RWPE2 (cell line): ENCODE data around the gene LBX2.

ENCODE experiments used
- ATAC-seq: fragments of 200-7000 bp; cut with Tn5 transposase; 3 replicates; pipeline ENCODE4 v1.9.1; 2021; ENCODE audit warnings: low read depth
- DNase-seq: peaks from one replicate; pipeline ENCODE4 v3.0.0-alpha.2; 2020; ENCODE audit warnings: low spot score
- H3K27ac ChIP-seq: fragments of 450-650 bp; 2 replicates; pipeline ENCODE4 v1.5.1; 2017; ENCODE audit warnings: mild to moderate bottlenecking; ENCODE audit not compliant: poor library complexity, severe bottlenecking
- H3K27me3 ChIP-seq: fragments of 250-450 bp; sonication (Bioruptor Pico); 2 replicates; pipeline ENCODE4 v1.5.1; 2021; ENCODE audit warnings: mild to moderate bottlenecking, moderate library complexity; ENCODE audit not compliant: insufficient read depth, poor library complexity, severe bottlenecking
- H3K36me3 ChIP-seq: fragments of 250-450 bp; sonication (Bioruptor Pico); 2 replicates; pipeline ENCODE4 v1.5.1; 2020; ENCODE audit warnings: low read depth, mild to moderate bottlenecking, moderate library complexity
- H3K4me1 ChIP-seq: fragments of 250-450 bp; sonication (Bioruptor Pico); 2 replicates; pipeline ENCODE4 v1.5.1; 2021; ENCODE audit warnings: mild to moderate bottlenecking, moderate library complexity; ENCODE audit not compliant: insufficient read depth, poor library complexity, severe bottlenecking
- H3K4me3 ChIP-seq: fragments of 250-450 bp; sonication (Bioruptor Pico); 2 replicates; pipeline ENCODE4 v1.5.1; 2021; ENCODE audit warnings: mild to moderate bottlenecking, moderate library complexity; ENCODE audit not compliant: severe bottlenecking
- H3K9me3 ChIP-seq: fragments of 250-450 bp; sonication (Bioruptor Pico); 2 replicates; pipeline ENCODE4 v1.5.1; 2021; ENCODE audit warnings: mild to moderate bottlenecking, moderate library complexity; ENCODE audit not compliant: severe bottlenecking
- TF ChIP-seq, protein P1 (sequence below): fragments of 450-650 bp; IDR thresholded peaks from one replicate; pipeline ENCODE4 v1.5.1; 2017; ENCODE audit warnings: mild to moderate bottlenecking, moderate library complexity; ENCODE audit not compliant: poor library complexity, severe bottlenecking

The LBX2 gene

GRCh38 chr2:74458132-74458937, 41.1 kb downstream of the LBX2 start, which contains the start of gene WBP1:
Gene WBP1, plus strand, starts transcription at chr2:74458438. Its CDS starts 165 bp downstream, at chr2:74458603.
- ATAC-seq (peak; percentile 89), DNase-seq (peak; percentile 100)
- peak within 1 kb of the TSS; percentile 85 for H3K27ac ChIP-seq
- H3K4me3 ChIP-seq: peak within 1 kb of the TSS; percentile 60
- H3K36me3 ChIP-seq: peaks cover 24% of the 10 kb centered on the region
- no peaks in the 10 kb centered on the region for H3K27me3 ChIP-seq
- peaks cover 12% of the 10 kb centered on the region for H3K4me1 ChIP-seq
- TF ChIP-seq, protein P1, sequence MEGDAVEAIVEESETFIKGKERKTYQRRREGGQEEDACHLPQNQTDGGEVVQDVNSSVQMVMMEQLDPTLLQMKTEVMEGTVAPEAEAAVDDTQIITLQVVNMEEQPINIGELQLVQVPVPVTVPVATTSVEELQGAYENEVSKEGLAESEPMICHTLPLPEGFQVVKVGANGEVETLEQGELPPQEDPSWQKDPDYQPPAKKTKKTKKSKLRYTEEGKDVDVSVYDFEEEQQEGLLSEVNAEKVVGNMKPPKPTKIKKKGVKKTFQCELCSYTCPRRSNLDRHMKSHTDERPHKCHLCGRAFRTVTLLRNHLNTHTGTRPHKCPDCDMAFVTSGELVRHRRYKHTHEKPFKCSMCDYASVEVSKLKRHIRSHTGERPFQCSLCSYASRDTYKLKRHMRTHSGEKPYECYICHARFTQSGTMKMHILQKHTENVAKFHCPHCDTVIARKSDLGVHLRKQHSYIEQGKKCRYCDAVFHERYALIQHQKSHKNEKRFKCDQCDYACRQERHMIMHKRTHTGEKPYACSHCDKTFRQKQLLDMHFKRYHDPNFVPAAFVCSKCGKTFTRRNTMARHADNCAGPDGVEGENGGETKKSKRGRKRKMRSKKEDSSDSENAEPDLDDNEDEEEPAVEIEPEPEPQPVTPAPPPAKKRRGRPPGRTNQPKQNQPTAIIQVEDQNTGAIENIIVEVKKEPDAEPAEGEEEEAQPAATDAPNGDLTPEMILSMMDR: no peak
- no peaks in the 10 kb centered on the region for H3K9me3 ChIP-seq

DNA sequence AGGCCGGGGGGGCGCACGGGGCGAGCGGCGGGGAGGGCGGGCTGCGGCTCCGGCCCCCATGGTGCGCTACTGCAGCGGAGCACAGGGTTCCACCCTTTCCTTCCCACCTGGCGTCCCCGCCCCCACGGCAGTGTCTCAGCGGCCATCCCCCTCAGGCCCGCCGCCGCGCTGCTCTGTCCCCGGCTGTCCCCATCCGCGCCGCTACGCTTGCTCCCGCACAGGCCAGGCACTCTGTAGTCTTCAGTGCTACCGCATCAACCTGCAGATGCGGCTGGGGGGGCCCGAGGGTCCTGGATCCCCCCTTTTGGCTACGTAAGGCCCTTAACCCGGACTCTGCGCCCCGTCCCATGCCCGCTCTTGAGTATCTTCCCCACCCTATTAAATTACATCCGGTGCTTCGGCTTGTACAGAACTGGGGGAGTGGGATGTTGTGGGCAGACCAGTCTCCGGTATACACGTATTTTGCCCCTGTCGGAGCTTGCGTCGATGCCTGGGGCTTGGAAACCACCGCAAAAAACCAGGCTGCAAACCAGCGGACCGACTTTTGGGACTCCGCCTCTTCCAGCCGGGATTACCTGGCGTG, 41.8 kb downstream of the LBX2 start:
- no peaks in the 10 kb centered on the region for H3K9me3 ChIP-seq
- H3K4me3 ChIP-seq: peak overlapping the region; percentile 60
- H3K27me3 ChIP-seq: no peaks in the 10 kb centered on the region
- ATAC-seq (peak; percentile 27), DNase-seq (peak; percentile 79)
- H3K27ac ChIP-seq: peak overlapping the region; percentile 85
- H3K4me1 ChIP-seq: peaks cover 12% of the 10 kb centered on the region
- TF ChIP-seq, protein P1: no peak
- peaks cover 17% of the 10 kb centered on the region for H3K36me3 ChIP-seq

DNA sequence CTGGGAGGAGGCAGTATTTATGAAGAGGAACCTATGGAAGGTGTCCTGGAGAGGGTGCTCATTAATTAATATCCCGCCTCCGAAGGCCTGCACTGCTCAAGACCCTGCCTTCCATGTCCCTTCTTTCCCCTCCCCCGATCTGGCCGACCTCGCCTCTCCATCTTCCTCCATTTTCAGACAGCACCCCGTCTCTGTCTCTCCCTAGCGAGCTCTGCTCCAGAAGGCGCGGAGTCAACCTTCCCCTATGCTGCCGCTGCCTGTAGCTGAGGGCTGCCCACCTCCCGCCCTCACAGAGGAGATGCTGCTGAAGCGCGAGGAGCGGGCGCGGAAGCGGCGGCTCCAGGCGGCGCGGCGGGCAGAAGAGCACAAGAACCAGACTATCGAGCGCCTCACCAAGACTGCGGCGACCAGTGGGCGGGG, 42.3 kb downstream of the LBX2 start:
- Histone ChIP-seq H3K4me1 (peaks cover 12% of the 10 kb centered on the region), H3K9me3 (no peaks in the 10 kb centered on the region), H3K27me3 (no peaks in the 10 kb centered on the region), H3K36me3 (peaks cover 13% of the 10 kb centered on the region), H3K4me3 (peak overlapping the region; percentile 60), H3K27ac (peak overlapping the region; percentile 85)
- DNase-seq (no peak), ATAC-seq (no peak; the same call in 2 of the 3 replicates)
- TF ChIP-seq, protein P1: no peak

GRCh38 chr2:74454654-74455511, 44.5 kb downstream of the LBX2 start, which contains the start of gene INO80B:
Gene INO80B, plus strand, starts transcription at chr2:74455087. Its CDS starts 30 bp downstream, at chr2:74455117.
- no peaks in the 10 kb centered on the region for H3K27me3 ChIP-seq
- no peaks in the 10 kb centered on the region for H3K9me3 ChIP-seq
- peak; percentile 88 for DNase-seq
- H3K4me1 ChIP-seq: peaks cover 12% of the 10 kb centered on the region
- H3K4me3 ChIP-seq: peak within 1 kb of the TSS; percentile 52
- TF ChIP-seq, protein P1: peak; percentile 11
- H3K27ac ChIP-seq: no peak within 1 kb of the TSS
- ATAC-seq: peak; percentile 37
- peaks cover 6% of the 10 kb centered on the region; the same call in 1 of the 2 replicates for H3K36me3 ChIP-seq
